ENCODE measurements around the gene MPI. TPM values are rescaled to one million over a fixed set of nuclear protein-coding genes. Genes with fewer than 3 reads are reported as not detected.

MPI gene
- polyA plus RNA-seq, 1 of the 3 experiments (the other 2 are of a cell fraction): 58.2 TPM

- H3K9ac ChIP-seq: no peak overlapping the region
- WGBS (ENCODE audit: low lambda C conversion rate): 94% methylated on average over 3 of the region's 3 CpGs
Observed at GRCh38 chr15:74896316-74896715, 6.5 kb downstream of the MPI start.

GRCh38 chr15:74897300-74897701 is 7.5 kb downstream of the MPI start:
- Histone ChIP-seq H3F3A (replicated peaks; ENCODE audit: insufficient read depth) (peaks cover 10% of the 10 kb centered on the region), H3K9ac (no peak overlapping the region), H3K27me3 (ENCODE audit: insufficient read depth) (no peaks in the 10 kb centered on the region), H3K9me2 (no peaks in the 10 kb centered on the region), H3K36me3 (replicated peaks in 1 of 2; ENCODE audit: control insufficient read depth in 1 of 2, insufficient read depth in 2 of 2, low read length in 1 of 2) (peaks cover 30 to 52% of the 10 kb centered on the region in 2 experiments), H3K79me2 (ENCODE audit: insufficient read depth) (peaks cover 4% of the 10 kb centered on the region; the same call in 1 of the 2 replicates), H3K4me1 (ENCODE audit: control insufficient read depth in 1 of 2, insufficient read depth in 2 of 2, low read depth in 1 of 2, low read length in 1 of 2) (peaks cover 3 to 7% of the 10 kb centered on the region in 2 experiments; a peak in 2 of 4 replicates), H4K20me1 (ENCODE audit: insufficient read depth) (no peaks in the 10 kb centered on the region; the same call in 1 of the 2 replicates), H3K4me2 (no peak overlapping the region), H3K4me3 (ENCODE audit: low read depth in 2 of 2, low read length in 1 of 2) (no peak overlapping the region), H3K9me3 (no peaks in the 10 kb centered on the region), H3K27ac (ENCODE audit: low read depth in 2 of 2, low read length in 1 of 2) (peak overlapping the region in 1 of 2 experiments; percentile 23; a peak in 1 of 4 replicates), H2AFZ (ENCODE audit: low read depth) (no peak overlapping the region)
- ChIA-PET POLR2A (interaction anchor here (0.9 to 3.2 kb wide), 7 partner anchors 8 to 125 kb away, joined by 3 to 17 read pairs (median 5); partner anchors contain the start of genes FAM219B, MPI and RPP25), CTCF (interaction anchor here (1.4 to 5.5 kb wide), 2 partner anchors 53 to 127 kb away, joined by 4 to 29 read pairs; no protein-coding TSS in a partner anchor)
- WGBS (ENCODE audit: low lambda C conversion rate): 94% methylated on average over 6 of the region's 6 CpGs
- TF ChIP-seq POLR2AphosphoS5 (IDR thresholded peaks at IDR 0.05; ENCODE audit: low read depth, low read length) (peak; percentile 36; the same call in 1 of the 2 replicates), YY1 (IDR thresholded peaks at IDR 0.05; ENCODE audit: low read depth) (no peak)
- no peak for DNase-seq

More at GRCh38 chr15:74896316-74896715, 6.5 kb downstream of the MPI start:
- H3K27me3 ChIP-seq (ENCODE audit: insufficient read depth): no peaks in the 10 kb centered on the region
- no peaks in the 10 kb centered on the region for H4K20me1 ChIP-seq (ENCODE audit: insufficient read depth)
- H3K9me3 ChIP-seq: no peaks in the 10 kb centered on the region
- POLR2A ChIA-PET: interaction anchor here (0.6 to 3.2 kb wide), 4 partner anchors 9 to 124 kb away, joined by 3 to 17 read pairs (median 6); partner anchors contain the start of gene FAM219B
- peaks cover under 1 to 2% of the 10 kb centered on the region in 2 experiments; a peak in 2 of 4 replicates for H3K4me1 ChIP-seq (ENCODE audit: control insufficient read depth in 1 of 2, insufficient read depth in 2 of 2, low read depth in 1 of 2, low read length in 1 of 2)
- CTCF ChIA-PET: interaction anchor here (0.8 to 5.5 kb wide), 6 partner anchors 10 to 261 kb away, joined by 3 to 29 read pairs (median 3); partner anchors contain the start of gene FAM219B
- no peaks in the 10 kb centered on the region for H3K9me2 ChIP-seq
- H3K4me2 ChIP-seq: no peak overlapping the region
- no peak overlapping the region for H3K27ac ChIP-seq (ENCODE audit: low read depth in 2 of 2, low read length in 1 of 2)
- no peak for TF ChIP-seq JUND (IDR thresholded peaks at IDR 0.05)
- H3K4me3 ChIP-seq (ENCODE audit: low read depth in 2 of 2, low read length in 1 of 2): no peak overlapping the region
- peaks cover 29 to 45% of the 10 kb centered on the region in 2 experiments for H3K36me3 ChIP-seq (replicated peaks in 1 of 2; ENCODE audit: control insufficient read depth in 1 of 2, insufficient read depth in 2 of 2, low read length in 1 of 2)
- peaks cover 3% of the 10 kb centered on the region; the same call in 1 of the 2 replicates for H3K79me2 ChIP-seq (ENCODE audit: insufficient read depth)
- DNase-seq: no peak
- H3F3A ChIP-seq (replicated peaks; ENCODE audit: insufficient read depth): peaks cover 3% of the 10 kb centered on the region
- H2AFZ ChIP-seq (ENCODE audit: low read depth): no peak overlapping the region

GRCh38 chr15:74901612-74902063 is 11.8 kb downstream of the MPI start:
- no peak overlapping the region for H2AFZ ChIP-seq (ENCODE audit: low read depth)
- H3K27ac ChIP-seq (ENCODE audit: low read depth in 2 of 2, low read length in 1 of 2): peak overlapping the region in 1 of 2 experiments; percentile 30; a peak in 1 of 4 replicates
- no peak overlapping the region for H3K4me3 ChIP-seq (ENCODE audit: low read depth in 2 of 2, low read length in 1 of 2)
- H3K9ac ChIP-seq: no peak overlapping the region
- peaks cover 7 to 14% of the 10 kb centered on the region in 2 experiments; a peak in 3 of 4 replicates for H3K4me1 ChIP-seq (ENCODE audit: control insufficient read depth in 1 of 2, insufficient read depth in 2 of 2, low read depth in 1 of 2, low read length in 1 of 2)
- 16% methylated on average over 5 of the region's 5 CpGs for WGBS (ENCODE audit: low lambda C conversion rate)
- ChIA-PET CTCF (interaction anchor here (0.6 to 3.4 kb wide), 56 partner anchors 9 to 291 kb away, joined by 3 to 33 read pairs (median 5); partner anchors contain the start of genes COX5A, CPLX3, CSK and MPI), POLR2A (interaction anchor here (0.5 to 1.8 kb wide), 6 partner anchors 10 to 610 kb away, joined by 3 to 7 read pairs (median 4); partner anchors contain the start of genes COX5A, MPI and SCAMP2)
- no peaks in the 10 kb centered on the region for H3K9me3 ChIP-seq
- H3K9me2 ChIP-seq: no peaks in the 10 kb centered on the region
- H3F3A ChIP-seq (replicated peaks; ENCODE audit: insufficient read depth): peaks cover 12% of the 10 kb centered on the region
- peaks cover 41 to 58% of the 10 kb centered on the region in 2 experiments for H3K36me3 ChIP-seq (replicated peaks in 1 of 2; ENCODE audit: control insufficient read depth in 1 of 2, insufficient read depth in 2 of 2, low read length in 1 of 2)
- H4K20me1 ChIP-seq (ENCODE audit: insufficient read depth): no peaks in the 10 kb centered on the region; the same call in 1 of the 2 replicates
- H3K4me2 ChIP-seq: no peak overlapping the region
- peaks cover 28% of the 10 kb centered on the region for H3K79me2 ChIP-seq (ENCODE audit: insufficient read depth)
- DNase-seq: peak; percentile 80
- no peaks in the 10 kb centered on the region for H3K27me3 ChIP-seq (ENCODE audit: insufficient read depth)
- TF ChIP-seq NFIC (IDR thresholded peaks at IDR 0.05; ENCODE audit: borderline replicate concordance) (no peak), PBX3 (IDR thresholded peaks at IDR 0.05) (no peak), NRF1 (IDR thresholded peaks at IDR 0.05; ENCODE audit: low read depth, low read length) (no peak), TCF12 (IDR thresholded peaks at IDR 0.05) (no peak), GATA2 (CRISPR knock-in tag; IDR thresholded peaks at IDR 0.05) (no peak), YY1 (IDR thresholded peaks at IDR 0.05; ENCODE audit: low read depth) (no peak), USF2 (IDR thresholded peaks at IDR 0.05; ENCODE audit: borderline replicate concordance, low read depth, low read length) (no peak), SMC3 (IDR thresholded peaks at IDR 0.05; ENCODE audit: low read depth, low read length) (peak; percentile 53), JUND (IDR thresholded peaks at IDR 0.05) (no peak), TAF1 (IDR thresholded peaks at IDR 0.05; ENCODE audit: borderline replicate concordance, low read depth, low read length) (no peak), MAX (IDR thresholded peaks at IDR 0.05; ENCODE audit: low read depth) (no peak), POLR2AphosphoS5 (IDR thresholded peaks at IDR 0.05; ENCODE audit: low read depth, low read length) (no peak), REST (IDR thresholded peaks at IDR 0.05; ENCODE audit: low read depth, low read length) (no peak)

Measured in SK-N-SH (cell line).